Left forelimb (tissue), 1 donor: ENCODE measurements around the gene RAP1GAP2.
"Not testable (repeated sequence)": the region's sequence is repeated elsewhere in the genome, so short reads cannot be mapped to it uniquely, and the experiment has no call there.

Experiments used
- DNase-seq: peaks from one replicate; pipeline ENCODE4 v3.0.0-alpha.2; 2018; ENCODE audit warnings: low spot score

RAP1GAP2 gene

GRCh38 chr17:2796164-2797125, at the start of gene RAP1GAP2:
RAP1GAP2 (plus strand) TSS chr17:2796438; CDS start chr17:2796528, 90 bp downstream.
- DNase-seq, result no peak

GRCh38 chr17:2749058-2749783, 47.0 kb upstream of the RAP1GAP2 start, which contains the start of gene CCDC92B:
CCDC92B (minus strand) TSS chr17:2749652; CDS start chr17:2735145, 14,507 bp downstream.
- DNase-seq, result no peak

- DNase-seq, result peak; percentile 85
These were observed 46.5 kb upstream of the RAP1GAP2 start for GRCh38 chr17:2749784-2750181.

- no peak for DNase-seq
These were observed 45.5 kb upstream of the RAP1GAP2 start for GRCh38 chr17:2750721-2751120.

GRCh38 chr17:2751491-2751890, 44.7 kb upstream of the RAP1GAP2 start:
- DNase-seq, result no peak

GRCh38 chr17:2755891-2756724, 40.1 kb upstream of the RAP1GAP2 start:
- DNase-seq, result no peak

GRCh38 chr17:2758870-2759269, 37.4 kb upstream of the RAP1GAP2 start:
- DNase-seq, result no peak

GRCh38 chr17:2770129-2770528, 26.1 kb upstream of the RAP1GAP2 start:
- no peak for DNase-seq

- no peak for DNase-seq
These were observed 21.0 kb upstream of the RAP1GAP2 start for GRCh38 chr17:2775206-2775605.

GRCh38 chr17:2776589-2777241, 19.5 kb upstream of the RAP1GAP2 start:
- no peak for DNase-seq

GRCh38 chr17:2777242-2777867, 18.9 kb upstream of the RAP1GAP2 start:
- DNase-seq, result no peak

GRCh38 chr17:2778489-2778888, 17.7 kb upstream of the RAP1GAP2 start:
- no peak for DNase-seq

- DNase-seq, result no peak
These were observed 16.7 kb upstream of the RAP1GAP2 start for GRCh38 chr17:2779545-2779944.

- DNase-seq, result no peak
These were observed 16.0 kb upstream of the RAP1GAP2 start for GRCh38 chr17:2780256-2780655.

GRCh38 chr17:2780931-2781454, 15.2 kb upstream of the RAP1GAP2 start:
- no peak for DNase-seq

GRCh38 chr17:2781598-2781997, 14.6 kb upstream of the RAP1GAP2 start:
- not testable (repeated sequence) for DNase-seq

GRCh38 chr17:2782055-2782454, 14.2 kb upstream of the RAP1GAP2 start:
- no peak for DNase-seq

- DNase-seq, result no peak
These were observed 12.8 kb upstream of the RAP1GAP2 start for GRCh38 chr17:2783310-2784030.

GRCh38 chr17:2784864-2785263, 11.4 kb upstream of the RAP1GAP2 start:
- DNase-seq, result no peak

- not testable (repeated sequence) for DNase-seq
These were observed 10.9 kb upstream of the RAP1GAP2 start for GRCh38 chr17:2785376-2785775.
